Putamen (tissue), 1 donor: ENCODE results near the gene GMPR2.

Source experiments
- DNase-seq: peaks from one replicate; pipeline ENCODE4 v3.0.0-alpha.2; 2016; ENCODE audit warnings: low spot score

Gene GMPR2

DNA sequence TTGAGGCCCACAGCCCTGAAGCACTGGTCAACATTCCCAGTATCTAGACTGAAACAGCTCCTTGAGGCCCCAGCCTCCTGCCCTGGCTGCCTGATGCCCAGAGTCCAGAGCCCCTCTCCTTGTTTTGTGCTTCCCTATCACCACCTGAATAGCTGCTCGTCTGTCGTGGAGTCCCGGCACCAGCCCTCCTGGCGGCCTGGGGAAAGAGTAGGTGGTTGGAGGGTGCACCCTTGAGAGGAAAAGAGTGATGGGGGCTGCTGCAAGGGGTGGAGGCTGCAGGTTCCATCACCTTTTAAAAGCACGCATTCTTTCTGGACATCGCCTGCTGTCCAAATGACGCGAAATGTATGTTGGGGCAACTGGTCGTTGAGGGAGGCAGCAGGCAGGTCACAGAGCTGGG, 35.5 kb downstream of the GMPR2 start:
- DNase-seq, result no peak

- DNase-seq, result no peak
These were observed 36.6 kb downstream of the GMPR2 start for GRCh38 chr14:24269368-24269767.

GRCh38 chr14:24269910-24270536, 37.3 kb downstream of the GMPR2 start:
- DNase-seq, result no peak

- no peak for DNase-seq
These were observed 37.9 kb downstream of the GMPR2 start for GRCh38 chr14:24270537-24271133.

DNA sequence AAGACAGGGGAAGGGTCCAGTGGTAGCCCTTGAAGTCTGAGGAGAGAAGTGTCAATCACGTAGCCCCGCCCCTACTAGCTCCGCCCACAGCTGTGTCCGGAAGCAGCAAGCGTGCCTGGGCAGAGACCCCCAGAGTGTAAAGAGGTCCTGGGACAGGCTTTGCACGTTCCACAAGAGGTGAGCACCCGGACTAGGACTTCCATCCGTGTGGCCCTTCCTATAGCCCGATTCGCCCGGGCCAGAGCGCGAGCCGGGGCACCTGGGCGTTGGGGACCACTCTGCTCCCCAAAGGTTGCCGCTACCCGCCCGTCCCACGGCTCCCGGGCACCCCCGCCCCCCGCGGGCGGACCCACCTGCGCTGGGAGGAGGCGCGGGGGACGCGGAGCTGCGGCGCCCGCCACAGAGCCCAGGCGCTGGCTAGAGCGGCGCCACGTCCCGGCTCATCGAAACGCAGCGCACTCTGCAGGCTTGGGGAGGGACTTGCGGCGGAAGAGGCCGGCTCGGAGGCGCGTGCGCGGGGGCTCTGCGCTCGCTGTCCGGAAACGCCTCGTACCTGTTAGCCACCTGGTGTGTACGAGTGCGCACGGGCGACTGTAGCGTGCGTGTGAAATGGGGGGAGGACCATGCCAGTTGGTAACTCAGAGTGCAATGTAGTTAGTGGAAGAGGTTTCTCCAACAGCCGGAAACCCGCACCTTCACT, 38.6 kb downstream of the GMPR2 start, which contains the start of gene RABGGTA:
Gene RABGGTA (minus strand): TSS at position 464 of the 700 bp plus-strand sequence. CDS start 482 bp downstream, outside the sequence.
- DNase-seq, result peak; percentile 87

DNA sequence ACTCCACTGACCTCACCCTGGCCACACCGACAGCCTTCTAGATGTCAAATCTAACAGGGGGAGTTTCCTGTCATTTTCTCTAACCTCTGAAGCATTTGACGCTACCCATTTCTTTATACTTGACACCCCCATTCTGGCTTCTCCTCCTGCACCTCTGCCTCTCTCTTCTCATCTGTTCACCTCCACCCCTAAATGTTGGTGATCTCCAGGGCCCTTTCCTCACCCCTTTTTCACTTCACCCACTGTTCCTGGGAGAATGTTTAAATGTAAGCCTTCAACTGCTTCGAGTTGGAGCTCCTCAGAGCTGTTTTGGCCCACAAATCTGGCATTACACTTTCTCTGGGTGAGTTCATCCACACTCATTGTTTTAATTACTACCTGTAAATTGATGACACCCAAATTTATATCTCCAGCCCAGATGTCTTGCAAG, 39.1 kb downstream of the GMPR2 start:
- DNase-seq, result no peak

DNA sequence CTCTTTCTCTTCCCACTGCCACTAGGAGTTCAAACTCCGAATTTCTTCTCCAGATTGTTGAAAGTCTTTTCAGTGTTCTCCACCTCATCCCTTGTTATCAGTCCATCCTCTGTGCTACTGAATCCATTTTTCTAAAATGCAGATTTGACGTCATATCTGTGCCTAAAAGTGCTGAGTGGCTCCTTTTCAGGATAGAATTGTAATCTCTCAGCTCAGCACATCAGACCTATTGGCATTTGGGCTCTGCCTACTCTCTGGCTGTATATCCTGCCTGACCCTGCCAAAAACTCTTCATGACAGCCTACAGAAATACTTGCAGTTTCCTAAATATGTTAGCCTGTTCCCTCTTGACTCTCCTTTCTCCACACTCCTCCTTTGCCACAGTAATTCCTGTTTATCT, 39.7 kb downstream of the GMPR2 start:
- no peak for DNase-seq

DNA sequence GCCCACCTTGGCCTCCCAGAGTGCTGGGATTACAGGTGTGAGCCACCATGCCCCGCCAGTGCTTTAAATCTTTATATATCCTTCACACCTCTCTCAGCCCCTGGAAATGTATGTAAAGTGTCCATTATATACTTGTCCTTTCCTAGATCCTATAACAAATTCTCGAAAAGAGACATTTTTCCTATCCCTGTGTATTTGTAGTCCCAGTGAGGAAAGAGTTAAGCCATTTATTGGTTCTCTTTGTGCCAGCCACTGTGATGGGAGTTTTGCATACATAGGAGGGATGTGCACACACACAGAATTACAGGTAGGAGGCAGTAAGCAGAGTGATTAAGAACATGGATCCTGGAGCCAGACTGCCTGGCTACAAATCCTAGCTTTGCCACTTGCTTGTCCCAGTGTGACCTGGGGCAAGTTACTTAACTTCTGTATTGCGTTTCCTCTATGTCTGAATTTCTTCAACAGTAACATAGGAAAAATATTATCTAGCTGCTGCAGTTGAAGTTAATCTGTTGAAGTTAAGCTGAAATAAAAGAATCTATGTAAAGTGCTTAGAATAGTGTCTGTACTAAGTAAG, 40.8 kb downstream of the GMPR2 start:
- DNase-seq, result no peak

DNA sequence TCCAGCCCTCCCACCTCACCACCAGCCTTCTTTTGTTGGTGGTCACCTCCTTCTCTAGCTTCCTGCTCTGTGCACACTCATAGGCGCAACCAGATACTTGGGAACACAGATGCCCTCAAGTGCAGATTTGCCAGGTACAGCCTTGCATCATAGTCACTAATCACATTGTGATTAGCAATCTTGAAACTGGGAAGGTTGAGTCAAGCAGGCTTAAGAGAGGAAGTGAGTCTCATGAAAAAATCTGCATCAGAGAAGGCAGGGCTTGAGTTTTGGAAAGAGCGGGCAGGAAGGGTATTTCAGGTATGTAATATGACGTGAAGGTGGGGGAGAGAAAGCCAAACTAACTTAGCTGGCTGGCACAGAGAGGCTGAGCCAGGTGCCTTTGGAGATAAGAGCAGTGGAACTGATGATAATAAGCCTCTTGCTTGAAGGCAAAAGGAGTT, 41.4 kb downstream of the GMPR2 start:
- no peak for DNase-seq

DNA sequence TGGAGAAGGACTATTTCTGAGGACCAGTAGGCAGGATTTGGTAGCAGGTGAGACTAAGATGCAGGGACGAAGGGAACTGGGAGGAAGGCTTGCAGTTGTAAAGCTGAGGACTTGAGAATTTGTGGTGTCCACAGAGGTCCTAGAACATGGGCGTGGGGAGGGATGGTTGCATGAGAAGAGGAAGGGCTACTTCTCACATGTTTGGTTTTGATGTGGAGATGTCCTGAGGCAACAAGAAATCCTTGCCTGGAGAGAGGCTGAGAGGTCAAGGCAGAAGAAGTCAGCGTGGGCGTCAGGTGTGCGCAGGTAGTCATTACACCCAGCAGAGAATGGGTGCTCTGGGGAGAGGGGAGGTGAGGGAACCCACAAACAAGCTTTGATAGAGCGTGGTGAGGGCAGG, 44.3 kb downstream of the GMPR2 start:
- DNase-seq, result no peak

DNA sequence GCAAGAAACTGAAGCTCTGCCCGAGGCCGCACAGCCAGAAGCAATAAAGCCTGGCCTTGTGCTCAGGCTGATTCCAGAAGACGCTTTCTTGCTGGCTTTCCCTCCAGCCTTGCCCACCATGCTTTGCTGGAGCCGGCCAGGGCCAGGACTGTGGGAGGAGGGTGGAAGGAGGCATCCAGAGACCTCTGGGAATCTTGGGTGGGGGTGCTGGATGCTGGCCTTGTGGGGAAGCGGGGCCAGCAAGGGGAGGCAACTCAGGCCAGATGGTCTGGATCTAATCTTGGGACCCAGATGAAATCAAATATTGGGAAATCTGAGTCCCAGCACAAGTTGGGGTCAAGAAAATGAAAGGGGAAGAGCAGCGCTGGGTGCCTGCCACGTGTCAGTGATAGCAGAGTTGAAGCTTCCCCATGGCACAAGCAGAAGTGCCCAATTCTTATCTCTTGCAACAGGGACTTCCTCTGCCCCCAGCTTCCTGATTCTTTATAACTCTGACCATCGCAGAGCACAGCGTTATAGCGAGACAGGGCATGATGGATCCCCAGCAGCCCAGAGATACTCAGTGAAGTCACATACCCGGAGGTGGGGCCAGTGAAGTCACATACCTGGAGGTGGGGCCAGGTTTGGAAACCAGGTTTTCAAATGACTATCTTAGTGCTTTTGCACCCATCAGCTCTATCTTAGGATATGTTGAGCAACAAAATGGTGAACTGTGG, 45.0 kb downstream of the GMPR2 start:
- no peak for DNase-seq

DNA sequence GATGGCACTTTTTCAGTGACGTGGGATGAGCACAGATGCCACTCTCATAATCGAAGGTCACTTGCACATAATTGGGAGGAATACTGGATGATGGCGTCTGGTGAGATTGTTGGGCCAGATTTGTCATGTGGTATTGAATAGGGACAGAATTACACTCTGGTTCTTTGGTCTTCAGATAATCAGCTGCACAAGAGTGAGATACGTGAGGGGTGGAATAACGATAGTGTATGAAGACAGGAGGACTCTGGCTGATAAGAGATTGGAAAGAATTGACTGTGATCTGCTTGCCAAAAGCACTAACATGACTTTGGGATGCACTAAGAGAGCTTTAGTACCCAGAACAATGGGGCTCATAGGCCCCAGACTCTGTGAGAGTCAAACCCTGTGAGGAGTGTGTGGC, 45.7 kb downstream of the GMPR2 start:
- DNase-seq, result no peak

DNA sequence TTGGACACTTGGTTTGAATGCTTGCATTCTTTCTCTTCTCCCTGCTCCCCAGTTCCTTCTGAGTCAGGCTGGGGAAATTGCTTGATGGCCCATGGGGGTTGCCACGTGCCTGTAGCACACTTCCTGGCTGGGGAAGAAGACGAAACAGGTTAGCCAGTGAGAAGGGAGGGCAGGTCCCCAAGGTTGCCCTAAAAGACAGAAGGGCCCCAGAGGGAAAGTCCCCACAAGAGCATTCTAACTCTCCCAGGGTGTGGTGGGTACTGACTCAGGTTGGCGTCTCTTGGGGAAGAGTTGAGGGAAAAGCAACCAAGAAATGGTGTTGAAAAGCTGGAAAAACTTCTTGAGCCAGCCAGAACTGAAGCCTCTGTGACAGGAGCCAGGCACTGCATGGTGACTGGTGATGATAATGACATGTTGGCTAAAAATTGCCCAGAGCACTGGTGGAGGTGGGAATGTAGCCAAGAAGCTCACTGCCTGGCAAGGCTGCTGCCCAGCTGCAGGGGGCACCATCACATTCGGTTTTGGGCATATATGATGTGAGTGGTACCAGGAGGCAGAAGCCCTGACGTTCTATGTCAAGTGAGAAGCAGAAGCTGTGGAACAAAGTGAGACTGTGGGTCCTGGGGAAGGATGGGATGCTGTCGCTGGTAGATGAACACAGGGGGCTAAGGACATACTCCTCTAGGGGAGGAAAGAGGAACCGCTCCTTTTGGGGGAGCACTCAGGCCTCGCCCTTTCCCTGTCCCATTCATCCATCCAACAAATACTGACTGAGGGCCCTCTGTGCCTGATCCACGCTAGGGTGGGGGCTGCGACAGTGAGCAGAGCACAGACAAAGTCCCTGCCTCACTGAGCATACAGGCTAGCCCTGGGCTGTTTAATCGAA, 46.8 kb downstream of the GMPR2 start:
- DNase-seq, result peak; percentile 62

DNA sequence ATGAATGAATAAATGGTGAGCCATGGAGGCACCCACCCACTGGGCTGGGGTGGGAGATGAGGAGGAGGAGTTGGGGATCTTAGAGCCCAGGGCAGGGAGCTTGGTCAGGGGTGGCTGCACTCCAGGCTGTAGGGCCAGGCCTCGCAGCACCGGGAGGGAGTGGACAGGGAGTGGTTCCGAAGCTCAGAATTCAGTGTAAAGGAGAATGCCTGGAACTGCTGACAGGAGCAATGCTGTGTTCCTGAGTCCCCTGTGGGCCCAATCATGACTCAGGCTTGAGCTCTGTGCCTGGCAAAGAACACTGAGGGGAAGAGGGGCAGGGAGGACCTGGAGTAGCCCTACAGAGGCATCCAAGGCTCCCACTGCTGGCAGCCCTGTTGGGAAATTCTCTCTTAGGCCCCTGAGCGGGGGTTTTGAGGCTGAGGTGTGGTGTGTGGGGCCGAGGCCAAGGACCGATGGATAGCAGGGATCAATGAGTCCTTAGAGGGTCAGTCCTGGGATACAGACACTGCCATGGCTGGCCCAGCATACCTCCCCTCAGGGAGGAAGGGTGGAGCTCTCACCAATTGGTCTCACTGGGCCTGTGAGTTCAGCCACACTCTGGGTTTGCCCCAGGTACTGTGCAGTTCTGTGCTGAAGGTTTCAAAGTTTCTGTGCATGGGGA, 48.2 kb downstream of the GMPR2 start:
- no peak for DNase-seq

- no peak for DNase-seq
These were observed 48.9 kb downstream of the GMPR2 start for GRCh38 chr14:24281636-24282035.

- no peak for DNase-seq
These were observed 50.0 kb downstream of the GMPR2 start for GRCh38 chr14:24282736-24283135.

DNA sequence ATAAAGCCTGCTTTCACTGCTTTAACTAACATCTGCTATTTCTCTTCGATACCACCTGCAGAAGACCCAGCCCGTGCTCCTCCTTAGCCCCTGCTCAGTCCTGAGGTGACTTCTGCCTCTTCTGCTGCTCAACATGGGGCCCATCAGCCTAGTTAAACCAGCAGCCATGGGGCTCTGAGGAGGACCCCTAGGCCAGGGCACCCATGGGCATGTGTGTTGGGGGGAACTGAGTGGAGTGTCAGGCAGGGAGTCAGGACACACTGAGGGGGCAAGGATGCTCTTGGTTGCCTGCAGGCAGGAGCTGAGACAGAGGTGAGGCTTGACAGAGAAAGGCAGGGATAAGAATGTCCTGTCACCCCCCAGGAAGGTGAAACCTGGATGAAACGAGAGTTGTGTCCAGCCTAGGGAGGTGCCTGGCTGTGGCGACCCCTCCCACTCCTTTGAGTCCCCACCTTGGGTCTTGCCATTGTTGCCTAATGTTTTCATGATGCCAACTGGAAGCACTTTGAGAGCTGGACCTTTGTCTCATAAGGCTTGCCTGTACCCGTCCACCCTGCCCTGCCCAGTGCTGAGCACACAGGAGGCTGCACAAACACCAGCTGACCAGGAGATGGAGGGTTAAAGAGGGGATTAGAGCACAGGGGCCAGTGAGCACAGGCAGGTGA, 51.2 kb downstream of the GMPR2 start:
- no peak for DNase-seq

DNA sequence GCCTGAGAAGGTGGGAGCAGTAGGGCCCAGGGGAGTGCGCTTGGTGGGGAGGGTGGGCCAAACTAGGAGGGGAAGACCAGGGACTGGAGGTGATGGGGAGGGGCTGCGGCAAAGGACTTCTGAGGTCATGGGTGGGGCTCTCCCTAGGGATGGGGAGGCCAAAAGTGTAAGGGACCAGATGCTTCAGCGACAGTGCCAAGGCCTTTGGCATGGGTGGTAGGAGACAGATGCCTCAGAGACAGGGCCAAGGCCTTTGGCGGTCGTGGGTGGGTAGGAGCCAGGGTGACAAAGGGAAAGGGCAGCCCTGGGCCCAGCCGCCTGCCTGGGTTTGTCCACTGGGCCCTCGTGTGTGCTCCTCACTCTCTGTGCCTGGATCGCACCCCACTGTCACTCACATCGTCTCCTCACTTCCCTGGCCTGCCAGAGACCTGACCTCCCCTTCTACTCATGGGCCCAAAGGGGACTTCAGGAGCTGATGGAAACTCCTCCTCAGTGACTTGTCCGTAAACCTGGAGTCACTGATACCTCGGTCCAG, 51.8 kb downstream of the GMPR2 start:
- no peak for DNase-seq

DNA sequence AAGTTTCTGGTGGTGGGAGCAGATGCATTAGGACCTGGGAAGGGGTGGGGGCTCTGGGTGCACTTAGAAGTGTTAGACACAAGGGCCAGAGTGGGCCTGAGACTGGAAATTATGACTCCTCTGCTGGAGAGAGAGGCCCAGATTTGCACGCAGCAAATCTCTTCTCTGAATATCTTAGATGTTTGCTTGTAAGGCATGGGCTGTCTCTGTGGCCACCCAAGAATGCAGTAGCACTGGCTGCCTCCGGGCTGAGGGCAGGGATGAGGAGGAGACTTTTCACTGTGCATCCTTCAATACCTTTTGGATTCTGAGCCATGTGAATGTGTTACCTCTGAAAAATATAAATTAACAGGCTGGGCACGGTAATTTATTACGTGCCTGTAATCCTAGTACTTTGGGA, 52.6 kb downstream of the GMPR2 start:
- no peak for DNase-seq

DNA sequence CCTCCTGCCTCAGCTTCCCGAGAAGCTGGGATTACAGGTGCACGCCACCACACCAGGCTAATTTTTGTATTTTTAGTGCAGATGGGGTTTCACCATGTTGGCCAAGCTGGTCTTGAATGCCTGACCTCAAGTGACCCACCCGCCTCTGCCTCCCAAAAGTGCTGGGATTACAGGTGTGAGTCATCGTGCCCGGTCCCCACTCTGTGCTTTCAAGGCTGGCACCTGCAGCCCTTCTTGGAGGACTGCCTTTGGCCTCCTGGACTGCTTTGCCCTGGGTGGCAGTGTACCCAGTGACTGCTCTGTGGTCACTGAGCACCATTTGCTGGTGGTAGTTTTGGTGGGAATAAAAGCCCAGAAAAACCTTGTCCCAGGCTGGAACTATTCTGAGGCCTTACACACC, 54.3 kb downstream of the GMPR2 start:
- no peak for DNase-seq
